ENCODE measurements around the gene ZNF407. TPM values are rescaled to one million over a fixed set of nuclear protein-coding genes. Genes with fewer than 3 reads are reported as not detected.

Gene ZNF407
- total and polyA plus RNA-seq, 4 donors = 1.9 to 16.5 (median 6.6) TPM

DNA sequence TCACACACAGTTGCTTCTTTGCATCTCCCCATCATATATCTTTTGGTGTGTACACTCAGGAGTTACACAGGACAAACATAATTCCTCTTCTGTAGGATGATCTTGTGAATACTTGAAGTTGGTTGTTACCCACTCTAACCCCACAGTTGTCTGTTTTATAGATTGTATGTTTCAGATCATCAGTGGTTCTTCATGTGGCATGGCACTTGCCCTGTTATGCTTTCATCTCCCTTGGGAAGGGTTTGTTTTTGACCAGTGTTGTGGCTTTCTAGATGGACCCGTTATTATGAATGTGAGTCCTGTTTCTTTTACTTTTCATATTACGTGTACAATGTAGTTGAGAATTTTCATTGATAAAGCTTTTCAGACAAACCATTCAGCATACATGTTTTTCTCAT lies 82.0 kb downstream of the ZNF407 start:
- H3K9me3 ChIP-seq (ENCODE audit: control insufficient read depth in 4 of 4, low read length in 3 of 4) = peaks cover 0 to 3% (median 0%) of the 10 kb centered on the region in 4 donors
- TF ChIP-seq, protein P1, sequence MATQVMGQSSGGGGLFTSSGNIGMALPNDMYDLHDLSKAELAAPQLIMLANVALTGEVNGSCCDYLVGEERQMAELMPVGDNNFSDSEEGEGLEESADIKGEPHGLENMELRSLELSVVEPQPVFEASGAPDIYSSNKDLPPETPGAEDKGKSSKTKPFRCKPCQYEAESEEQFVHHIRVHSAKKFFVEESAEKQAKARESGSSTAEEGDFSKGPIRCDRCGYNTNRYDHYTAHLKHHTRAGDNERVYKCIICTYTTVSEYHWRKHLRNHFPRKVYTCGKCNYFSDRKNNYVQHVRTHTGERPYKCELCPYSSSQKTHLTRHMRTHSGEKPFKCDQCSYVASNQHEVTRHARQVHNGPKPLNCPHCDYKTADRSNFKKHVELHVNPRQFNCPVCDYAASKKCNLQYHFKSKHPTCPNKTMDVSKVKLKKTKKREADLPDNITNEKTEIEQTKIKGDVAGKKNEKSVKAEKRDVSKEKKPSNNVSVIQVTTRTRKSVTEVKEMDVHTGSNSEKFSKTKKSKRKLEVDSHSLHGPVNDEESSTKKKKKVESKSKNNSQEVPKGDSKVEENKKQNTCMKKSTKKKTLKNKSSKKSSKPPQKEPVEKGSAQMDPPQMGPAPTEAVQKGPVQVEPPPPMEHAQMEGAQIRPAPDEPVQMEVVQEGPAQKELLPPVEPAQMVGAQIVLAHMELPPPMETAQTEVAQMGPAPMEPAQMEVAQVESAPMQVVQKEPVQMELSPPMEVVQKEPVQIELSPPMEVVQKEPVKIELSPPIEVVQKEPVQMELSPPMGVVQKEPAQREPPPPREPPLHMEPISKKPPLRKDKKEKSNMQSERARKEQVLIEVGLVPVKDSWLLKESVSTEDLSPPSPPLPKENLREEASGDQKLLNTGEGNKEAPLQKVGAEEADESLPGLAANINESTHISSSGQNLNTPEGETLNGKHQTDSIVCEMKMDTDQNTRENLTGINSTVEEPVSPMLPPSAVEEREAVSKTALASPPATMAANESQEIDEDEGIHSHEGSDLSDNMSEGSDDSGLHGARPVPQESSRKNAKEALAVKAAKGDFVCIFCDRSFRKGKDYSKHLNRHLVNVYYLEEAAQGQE (IDR thresholded peaks at IDR 0.05) = no peak
- TF ChIP-seq RAD21 (IDR thresholded peaks at IDR 0.05) (no peak), TAF1 (conservative IDR thresholded peaks at IDR 0.05) (no peak), YY1 (IDR thresholded peaks at IDR 0.05) (no peak), JUND (IDR thresholded peaks at IDR 0.05) (no peak), RXRA (IDR thresholded peaks at IDR 0.05) (no peak), SP1 (IDR thresholded peaks at IDR 0.05) (no peak), EGR1 (IDR thresholded peaks at IDR 0.05; ENCODE audit: low read depth in 2 of 2) (no peak), CTCF (IDR thresholded peaks at IDR 0.05; ENCODE audit: low read depth, low read length, missing input control) (no peak), NR2F2 (IDR thresholded peaks at IDR 0.05) (no peak), HNF4G (IDR thresholded peaks at IDR 0.05) (no peak), ZBTB33 (IDR thresholded peaks at IDR 0.05) (no peak), FOXA1 (IDR thresholded peaks at IDR 0.05) (no peak), HNF4A (conservative IDR thresholded peaks at IDR 0.05) (no peak), FOXA2 (IDR thresholded peaks at IDR 0.05) (no peak), GABPA (IDR thresholded peaks at IDR 0.05 in 1 of 2, conservative IDR thresholded peaks at IDR 0.05 in 1 of 2) (no peak)
- TF ChIP-seq, protein P2, sequence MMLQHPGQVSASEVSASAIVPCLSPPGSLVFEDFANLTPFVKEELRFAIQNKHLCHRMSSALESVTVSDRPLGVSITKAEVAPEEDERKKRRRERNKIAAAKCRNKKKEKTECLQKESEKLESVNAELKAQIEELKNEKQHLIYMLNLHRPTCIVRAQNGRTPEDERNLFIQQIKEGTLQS (IDR thresholded peaks at IDR 0.05) = no peak
- TF ChIP-seq, protein P3, sequence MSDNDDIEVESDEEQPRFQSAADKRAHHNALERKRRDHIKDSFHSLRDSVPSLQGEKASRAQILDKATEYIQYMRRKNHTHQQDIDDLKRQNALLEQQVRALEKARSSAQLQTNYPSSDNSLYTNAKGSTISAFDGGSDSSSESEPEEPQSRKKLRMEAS (IDR thresholded peaks at IDR 0.05) = no peak

More for the DNA sequence above, 82.0 kb downstream of the ZNF407 start:
- Histone ChIP-seq H3K27me3 (ENCODE audit: control insufficient read depth in 4 of 4, insufficient read depth in 4 of 4, low read length in 3 of 4) (no peaks in the 10 kb centered on the region), H3K9ac (ENCODE audit: low read depth in 1 of 2, low read length in 2 of 2) (no peak overlapping the region), H3K27ac (ENCODE audit: low read depth in 1 of 2, low read length in 2 of 2) (no peak overlapping the region), H3K36me3 (ENCODE audit: control insufficient read depth in 4 of 4, insufficient read depth in 3 of 4, low read depth in 1 of 4, low read length in 3 of 4) (no peaks in the 10 kb centered on the region), H3K4me3 (ENCODE audit: low read depth in 1 of 3, low read length in 3 of 3) (no peak overlapping the region), H3K4me1 (ENCODE audit: control insufficient read depth in 4 of 4, insufficient read depth in 4 of 4, low read length in 3 of 4) (no peaks in the 10 kb centered on the region)
- no peak for DNase-seq (ENCODE audit: low spot score)
- 96% methylated on average over 2 of the region's 2 CpGs for WGBS
